ENCODE measurements around the gene KATNAL2. TPM values are rescaled to one million over a fixed set of nuclear protein-coding genes. Genes with fewer than 3 reads are reported as not detected.
A peak's percentile ranks its signal among the peaks of the same experiment; 100 is the strongest.
"Not testable (repeated sequence)": the region's sequence is repeated elsewhere in the genome, so short reads cannot be mapped to it uniquely, and the experiment has no call there.

KATNAL2 gene
- total RNA-seq, 1 donor from 2014 or later, result 5.4 TPM

DNA sequence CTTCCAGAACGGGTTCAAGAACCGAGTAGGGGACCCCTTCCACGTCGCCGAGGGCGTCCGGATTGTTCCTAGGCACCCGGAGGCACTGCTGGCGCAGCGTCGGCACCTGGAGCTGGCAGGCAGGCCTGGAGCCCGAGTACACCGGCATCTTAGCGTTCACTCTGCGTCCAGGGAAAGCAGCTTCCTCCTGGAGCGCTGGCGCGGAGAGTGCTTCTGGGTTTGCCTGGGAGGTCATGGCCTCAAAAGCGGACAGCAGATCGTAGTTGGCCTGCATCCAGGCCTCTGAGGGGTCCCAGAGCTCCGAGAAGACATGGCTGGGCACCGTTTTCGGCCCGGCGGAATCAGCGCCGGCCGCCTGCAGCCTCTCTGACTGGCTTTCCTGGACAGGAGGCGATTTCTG, 111.3 kb downstream of the KATNAL2 start:
- H3K27me3 ChIP-seq (ENCODE audit: low read depth); DNase-seq; H3K4me1 ChIP-seq; intact Hi-C loops (cut with micrococcal nuclease); H3K27ac ChIP-seq (replicated peaks); H3K9me3 ChIP-seq (replicated peaks); H3K36me3 ChIP-seq; H3K4me3 ChIP-seq: not testable (repeated sequence)

DNA sequence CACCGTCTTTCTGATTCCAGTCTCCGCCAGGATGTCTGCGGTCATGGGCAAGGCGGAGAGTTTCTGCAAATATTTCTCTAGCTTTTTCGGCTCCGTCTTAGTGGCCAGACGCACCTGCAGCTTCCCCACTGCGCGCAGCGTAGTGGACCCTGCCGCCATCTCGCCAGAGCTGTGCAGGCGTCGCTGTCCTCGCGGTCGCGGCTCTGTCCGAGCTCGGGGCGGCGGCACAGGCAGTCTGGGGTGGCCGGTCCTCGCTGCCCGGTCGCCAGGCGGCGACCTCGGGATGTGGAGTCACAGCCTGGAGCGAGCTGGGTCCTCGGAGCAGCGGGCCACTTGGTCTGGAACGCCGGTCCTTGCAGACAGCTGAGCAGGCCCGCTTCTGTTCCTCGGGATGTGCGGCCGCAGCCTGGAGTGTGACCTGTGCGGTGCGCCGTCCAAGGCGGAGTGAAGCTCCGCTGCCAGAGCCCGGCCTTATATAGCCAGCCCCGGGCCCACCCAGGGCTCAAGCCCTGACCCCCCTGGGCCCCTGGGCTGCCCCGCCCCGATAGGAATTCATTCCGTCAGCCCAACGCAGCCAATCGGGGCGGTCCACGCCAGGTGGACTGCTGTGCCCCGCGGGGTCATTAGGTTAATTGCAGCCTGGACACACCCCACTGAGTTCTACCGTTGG, 112.4 kb downstream of the KATNAL2 start:
- H3K27me3 ChIP-seq (ENCODE audit: low read depth); H3K9me3 ChIP-seq (replicated peaks); H3K4me3 ChIP-seq; H3K4me1 ChIP-seq; intact Hi-C loops (cut with micrococcal nuclease); DNase-seq; H3K36me3 ChIP-seq; H3K27ac ChIP-seq (replicated peaks): not testable (repeated sequence)

DNA sequence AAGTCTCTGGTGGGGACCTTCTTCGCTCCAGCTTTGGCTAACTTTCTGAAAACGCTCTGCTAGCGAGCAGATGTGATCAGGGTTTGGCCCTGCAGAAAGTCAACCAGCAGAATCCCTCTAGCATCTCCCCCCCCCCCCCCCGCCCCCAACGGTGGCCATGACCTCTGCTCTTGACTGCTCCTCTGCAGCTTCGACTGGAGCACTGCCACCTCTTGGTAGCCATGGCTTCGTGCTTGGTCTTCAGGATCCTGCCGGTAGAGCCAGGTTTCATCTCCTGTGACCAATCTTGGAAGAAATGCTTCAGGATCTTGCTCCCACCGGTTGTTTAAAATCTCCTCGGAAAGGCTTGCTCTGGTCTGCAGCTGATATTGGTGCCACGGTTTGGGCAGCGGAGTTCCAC, 113.5 kb downstream of the KATNAL2 start:
- DNase-seq; H3K27ac ChIP-seq (replicated peaks); H3K9me3 ChIP-seq (replicated peaks); intact Hi-C loops (cut with micrococcal nuclease); H3K36me3 ChIP-seq; H3K4me1 ChIP-seq; H3K4me3 ChIP-seq; H3K27me3 ChIP-seq (ENCODE audit: low read depth): not testable (repeated sequence)

DNA sequence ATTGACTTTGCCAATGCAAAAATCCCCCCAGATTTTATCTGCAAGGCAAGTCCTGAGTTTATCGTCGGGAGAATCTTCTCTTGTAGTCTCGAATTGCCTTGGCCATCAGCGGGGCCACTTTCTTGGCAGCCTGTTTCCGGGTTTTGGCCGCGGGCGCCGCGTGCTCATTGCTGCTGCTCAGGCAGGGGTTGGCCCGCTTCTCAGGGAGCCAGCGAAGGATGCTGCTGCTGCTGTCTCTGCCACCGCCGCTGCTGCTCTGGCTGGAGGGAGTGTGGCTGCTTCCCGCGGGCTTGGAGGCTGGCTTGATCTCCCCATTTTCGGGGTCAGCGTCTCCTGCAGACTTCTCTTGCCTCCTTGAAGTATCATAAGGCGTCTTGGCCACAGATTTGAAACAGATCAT, 115.5 kb downstream of the KATNAL2 start:
- Histone ChIP-seq H3K27me3 (ENCODE audit: low read depth) (peaks cover 20% of the 10 kb centered on the region), H3K9me3 (replicated peaks) (no peaks in the 10 kb centered on the region), H3K4me1 (no peaks in the 10 kb centered on the region), H3K27ac (replicated peaks) (no peak overlapping the region), H3K36me3 (no peaks in the 10 kb centered on the region), H3K4me3 (no peak overlapping the region)
- intact Hi-C loops (cut with micrococcal nuclease), result no loop called here
- no peak for DNase-seq
- TF ChIP-seq, protein P1, sequence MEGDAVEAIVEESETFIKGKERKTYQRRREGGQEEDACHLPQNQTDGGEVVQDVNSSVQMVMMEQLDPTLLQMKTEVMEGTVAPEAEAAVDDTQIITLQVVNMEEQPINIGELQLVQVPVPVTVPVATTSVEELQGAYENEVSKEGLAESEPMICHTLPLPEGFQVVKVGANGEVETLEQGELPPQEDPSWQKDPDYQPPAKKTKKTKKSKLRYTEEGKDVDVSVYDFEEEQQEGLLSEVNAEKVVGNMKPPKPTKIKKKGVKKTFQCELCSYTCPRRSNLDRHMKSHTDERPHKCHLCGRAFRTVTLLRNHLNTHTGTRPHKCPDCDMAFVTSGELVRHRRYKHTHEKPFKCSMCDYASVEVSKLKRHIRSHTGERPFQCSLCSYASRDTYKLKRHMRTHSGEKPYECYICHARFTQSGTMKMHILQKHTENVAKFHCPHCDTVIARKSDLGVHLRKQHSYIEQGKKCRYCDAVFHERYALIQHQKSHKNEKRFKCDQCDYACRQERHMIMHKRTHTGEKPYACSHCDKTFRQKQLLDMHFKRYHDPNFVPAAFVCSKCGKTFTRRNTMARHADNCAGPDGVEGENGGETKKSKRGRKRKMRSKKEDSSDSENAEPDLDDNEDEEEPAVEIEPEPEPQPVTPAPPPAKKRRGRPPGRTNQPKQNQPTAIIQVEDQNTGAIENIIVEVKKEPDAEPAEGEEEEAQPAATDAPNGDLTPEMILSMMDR (IDR thresholded peaks at IDR 0.05; ENCODE audit: borderline replicate concordance), result no peak

DNA sequence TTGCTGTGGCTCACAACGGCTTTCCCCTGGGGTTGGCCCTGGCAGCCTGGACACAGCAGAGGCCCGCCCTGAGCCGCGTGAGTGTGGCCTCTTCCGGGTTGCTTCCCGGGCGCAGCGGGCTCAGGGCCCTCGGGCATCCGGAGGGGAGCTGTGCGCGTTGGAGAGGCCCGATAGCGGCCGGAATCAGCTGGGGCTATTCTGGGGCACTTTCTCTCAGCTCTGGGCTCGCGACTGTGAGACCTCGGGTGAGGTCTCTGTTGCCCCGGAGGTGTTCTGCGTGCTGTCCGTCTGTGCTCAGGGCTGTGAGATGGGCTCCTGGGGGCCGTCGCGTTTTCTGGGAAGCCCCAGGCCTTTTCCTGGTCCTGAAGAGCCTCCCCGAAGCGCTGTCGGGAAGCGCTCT, 117.2 kb downstream of the KATNAL2 start:
- H3K9me3 ChIP-seq (replicated peaks); intact Hi-C loops (cut with micrococcal nuclease); DNase-seq; H3K36me3 ChIP-seq; H3K4me1 ChIP-seq; H3K27ac ChIP-seq (replicated peaks); H3K4me3 ChIP-seq: not testable (repeated sequence)
- H3K27me3 ChIP-seq (ENCODE audit: low read depth), result peaks cover 23% of the 10 kb centered on the region

DNA sequence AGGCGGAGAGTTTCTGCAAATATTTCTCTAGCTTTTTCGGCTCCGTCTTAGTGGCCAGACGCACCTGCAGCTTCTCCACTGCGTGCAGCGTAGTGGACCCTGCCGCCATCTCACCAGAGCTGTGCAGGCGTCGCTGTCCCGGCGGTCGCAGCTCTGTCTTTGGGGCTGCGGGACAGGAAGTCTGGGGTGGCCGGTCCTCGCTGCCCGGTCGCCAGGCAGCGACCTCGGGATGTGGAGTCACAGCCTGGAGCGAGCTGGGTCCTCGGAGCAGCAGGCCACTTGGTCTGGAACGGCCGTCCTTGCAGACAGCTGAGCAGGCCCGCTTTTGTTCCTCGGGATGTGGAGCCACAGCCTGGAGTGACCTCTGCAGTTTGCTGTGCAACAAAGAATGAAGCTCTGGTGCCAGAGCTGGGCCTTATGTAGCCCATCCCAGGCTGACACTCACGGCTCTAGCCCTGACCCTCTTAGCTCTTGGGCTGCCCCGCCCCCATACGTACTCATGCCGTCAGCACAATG, 117.8 kb downstream of the KATNAL2 start, which contains the start of gene ELOA2:
Gene ELOA2, minus strand, starts transcription at position 466 of the 516 bp plus-strand sequence. Its CDS starts 357 bp downstream, at position 109.
- H3K4me3 ChIP-seq, result no peak within 1 kb of the TSS
- TF ChIP-seq, protein P1 (IDR thresholded peaks at IDR 0.05; ENCODE audit: borderline replicate concordance), result no peak
- no peaks in the 10 kb centered on the region for H3K4me1 ChIP-seq
- H3K27ac ChIP-seq (replicated peaks), result no peak within 1 kb of the TSS
- no peaks in the 10 kb centered on the region for H3K9me3 ChIP-seq (replicated peaks)
- H3K27me3 ChIP-seq (ENCODE audit: low read depth), result peaks cover 23% of the 10 kb centered on the region
- intact Hi-C loops (cut with micrococcal nuclease), result no loop called here
- no peaks in the 10 kb centered on the region for H3K36me3 ChIP-seq
- no peak for DNase-seq

DNA sequence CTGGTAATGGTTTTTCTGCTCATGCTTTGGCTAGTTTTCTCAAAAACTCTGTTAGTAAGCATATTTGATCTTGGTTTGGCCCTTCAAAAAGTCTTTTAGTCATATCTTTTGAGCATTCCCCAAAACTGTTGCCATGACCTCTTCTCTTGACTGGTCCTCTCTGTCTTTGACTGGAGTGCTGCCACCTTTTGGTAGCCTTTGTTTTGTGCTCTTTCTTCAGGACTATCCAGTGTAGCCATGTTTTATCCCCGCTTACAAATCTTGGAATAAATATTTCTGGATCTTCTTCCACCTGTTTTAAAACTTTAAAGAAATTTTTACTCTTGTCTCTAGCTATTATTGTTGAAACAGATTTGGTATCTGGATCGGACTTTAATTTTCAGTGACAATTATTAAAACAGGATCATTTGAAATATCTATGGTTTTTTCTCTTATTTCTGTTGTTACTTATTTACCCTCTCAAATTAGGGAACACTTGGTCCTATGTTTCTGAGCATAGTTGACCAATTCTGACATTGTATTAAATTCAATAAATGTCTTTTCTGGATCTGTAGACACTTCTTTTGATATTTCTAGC, 119.0 kb downstream of the KATNAL2 start:
- H3K4me3 ChIP-seq, result no peak overlapping the region
- no peak overlapping the region for H3K27ac ChIP-seq (replicated peaks)
- H3K9me3 ChIP-seq (replicated peaks), result no peaks in the 10 kb centered on the region
- H3K27me3 ChIP-seq (ENCODE audit: low read depth), result peaks cover 23% of the 10 kb centered on the region
- TF ChIP-seq, protein P1 (IDR thresholded peaks at IDR 0.05; ENCODE audit: borderline replicate concordance), result peak; percentile 36
- no peak for DNase-seq
- no peaks in the 10 kb centered on the region for H3K4me1 ChIP-seq
- intact Hi-C loops (cut with micrococcal nuclease), result no loop called here
- H3K36me3 ChIP-seq, result no peaks in the 10 kb centered on the region

Measured in left ventricle myocardium inferior (tissue), 1 donor.